ENCODE results near the gene TBC1D21.

DNA sequence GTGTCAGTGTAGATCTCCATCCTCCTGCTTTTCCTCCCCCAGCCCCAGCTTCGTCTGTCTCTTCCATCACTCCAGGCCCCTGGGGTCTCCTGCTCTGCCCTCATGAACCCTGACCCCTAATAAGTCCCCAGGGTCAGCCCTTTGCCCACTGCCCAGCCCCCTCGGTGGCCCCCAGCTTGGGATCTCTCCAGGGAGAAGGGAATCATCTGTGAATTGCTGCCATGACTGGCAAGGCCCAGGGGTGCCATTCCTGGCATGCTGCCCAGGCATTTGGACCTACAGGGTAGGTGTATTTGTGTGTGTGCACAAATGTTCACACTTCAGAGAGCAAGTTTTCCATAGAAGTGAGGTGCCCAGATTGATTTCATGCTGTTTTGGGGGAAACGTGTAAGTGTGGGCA, 5.9 kb upstream of the TBC1D21 start:
- TF ChIP-seq CHD1 (IDR thresholded peaks at IDR 0.05; ENCODE audit: low read depth, low read length) (no peak), POLR2A (IDR thresholded peaks at IDR 0.05; ENCODE audit: low read depth, low read length) (no peak), CEBPB (IDR thresholded peaks at IDR 0.05; ENCODE audit: low read depth, low read length) (no peak), FOS (IDR thresholded peaks at IDR 0.05; ENCODE audit: low read depth, low read length) (no peak), RAD21 (IDR thresholded peaks at IDR 0.05; ENCODE audit: low read length) (no peak), MXI1 (IDR thresholded peaks at IDR 0.05; ENCODE audit: borderline replicate concordance, low read depth, low read length) (no peak)
- TF ChIP-seq, protein P1, sequence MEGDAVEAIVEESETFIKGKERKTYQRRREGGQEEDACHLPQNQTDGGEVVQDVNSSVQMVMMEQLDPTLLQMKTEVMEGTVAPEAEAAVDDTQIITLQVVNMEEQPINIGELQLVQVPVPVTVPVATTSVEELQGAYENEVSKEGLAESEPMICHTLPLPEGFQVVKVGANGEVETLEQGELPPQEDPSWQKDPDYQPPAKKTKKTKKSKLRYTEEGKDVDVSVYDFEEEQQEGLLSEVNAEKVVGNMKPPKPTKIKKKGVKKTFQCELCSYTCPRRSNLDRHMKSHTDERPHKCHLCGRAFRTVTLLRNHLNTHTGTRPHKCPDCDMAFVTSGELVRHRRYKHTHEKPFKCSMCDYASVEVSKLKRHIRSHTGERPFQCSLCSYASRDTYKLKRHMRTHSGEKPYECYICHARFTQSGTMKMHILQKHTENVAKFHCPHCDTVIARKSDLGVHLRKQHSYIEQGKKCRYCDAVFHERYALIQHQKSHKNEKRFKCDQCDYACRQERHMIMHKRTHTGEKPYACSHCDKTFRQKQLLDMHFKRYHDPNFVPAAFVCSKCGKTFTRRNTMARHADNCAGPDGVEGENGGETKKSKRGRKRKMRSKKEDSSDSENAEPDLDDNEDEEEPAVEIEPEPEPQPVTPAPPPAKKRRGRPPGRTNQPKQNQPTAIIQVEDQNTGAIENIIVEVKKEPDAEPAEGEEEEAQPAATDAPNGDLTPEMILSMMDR (conservative IDR thresholded peaks at IDR 0.05; ENCODE audit: low read depth, low read length) = no peak
- TF ChIP-seq, protein P2, sequence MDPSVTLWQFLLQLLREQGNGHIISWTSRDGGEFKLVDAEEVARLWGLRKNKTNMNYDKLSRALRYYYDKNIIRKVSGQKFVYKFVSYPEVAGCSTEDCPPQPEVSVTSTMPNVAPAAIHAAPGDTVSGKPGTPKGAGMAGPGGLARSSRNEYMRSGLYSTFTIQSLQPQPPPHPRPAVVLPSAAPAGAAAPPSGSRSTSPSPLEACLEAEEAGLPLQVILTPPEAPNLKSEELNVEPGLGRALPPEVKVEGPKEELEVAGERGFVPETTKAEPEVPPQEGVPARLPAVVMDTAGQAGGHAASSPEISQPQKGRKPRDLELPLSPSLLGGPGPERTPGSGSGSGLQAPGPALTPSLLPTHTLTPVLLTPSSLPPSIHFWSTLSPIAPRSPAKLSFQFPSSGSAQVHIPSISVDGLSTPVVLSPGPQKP (IDR thresholded peaks at IDR 0.05; ENCODE audit: borderline replicate concordance, low read depth, low read length) = no peak
- TF ChIP-seq, protein P3, sequence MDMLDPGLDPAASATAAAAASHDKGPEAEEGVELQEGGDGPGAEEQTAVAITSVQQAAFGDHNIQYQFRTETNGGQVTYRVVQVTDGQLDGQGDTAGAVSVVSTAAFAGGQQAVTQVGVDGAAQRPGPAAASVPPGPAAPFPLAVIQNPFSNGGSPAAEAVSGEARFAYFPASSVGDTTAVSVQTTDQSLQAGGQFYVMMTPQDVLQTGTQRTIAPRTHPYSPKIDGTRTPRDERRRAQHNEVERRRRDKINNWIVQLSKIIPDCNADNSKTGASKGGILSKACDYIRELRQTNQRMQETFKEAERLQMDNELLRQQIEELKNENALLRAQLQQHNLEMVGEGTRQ (IDR thresholded peaks at IDR 0.05; ENCODE audit: low read depth, low read length) = no peak

All from IMR-90 (cell line).